Stomach (tissue), 4 donors: ENCODE data around the gene CLDN7.

Source experiments
- CTCF ChIP-seq, 7 experiments: fragments of 450-650 bp in 4 of 7; fragments of 200-600 bp in 3 of 7; sonication (generic) in 3 of 7; IDR thresholded peaks; one replicate each; pipeline ENCODE4 v1.5.1; 2016 to 2019; ENCODE audit warnings: antibody characterized with exemption in 7 of 7, control low read depth in 2 of 7, mild to moderate bottlenecking in 1 of 7
- EP300 ChIP-seq: sonication (generic); formaldehyde crosslinking; IDR thresholded peaks from one replicate; pipeline ENCODE4 v1.6.1; 2017; ENCODE audit warnings: antibody characterized with exemption
- POLR2A ChIP-seq, 4 donors: fragments of 450-650 bp; IDR thresholded peaks; one replicate each; pipeline ENCODE4 v1.6.1; 2016; ENCODE audit warnings: antibody characterized with exemption in 4 of 4, control low read depth in 2 of 4, mild to moderate bottlenecking in 1 of 4, moderate library complexity in 1 of 4

- TF ChIP-seq POLR2A (IDR thresholded peaks at IDR 0.05) (no peak), EP300 (no peak), CTCF (IDR thresholded peaks at IDR 0.05) (no peak)
These were observed 50.6 kb downstream of the CLDN7 start for GRCh38 chr17:7211491-7212273.
